Neural crest cell (in vitro differentiated cells): ENCODE data around the gene DNAH9. TPM values are rescaled to one million over a fixed set of nuclear protein-coding genes. Genes with fewer than 3 reads are reported as not detected.

Experiments used
- DNase-seq: peaks from one replicate; pipeline ENCODE4 v3.0.0; 2021; ENCODE audit warnings: low read depth, mixed read lengths, low spot score
- H3K27ac Mint-ChIP-seq: one replicate; pipeline ENCODE4 v1.8.0; 2021; ENCODE audit warnings: mild to moderate bottlenecking, mixed read lengths; ENCODE audit not compliant: unreplicated experiment
- H3K27me3 Mint-ChIP-seq: 2 replicates; pipeline ENCODE4 v1.8.0; 2021; ENCODE audit warnings: low read depth, mild to moderate bottlenecking, mixed read lengths
- H3K36me3 Mint-ChIP-seq: 2 replicates; pipeline ENCODE4 v1.8.0; 2021; ENCODE audit warnings: low read depth, mild to moderate bottlenecking, mixed read lengths
- H3K4me1 Mint-ChIP-seq: 2 replicates; pipeline ENCODE4 v1.8.0; 2021; ENCODE audit warnings: mixed read lengths
- H3K4me3 Mint-ChIP-seq: one replicate; pipeline ENCODE4 v1.8.0; 2021; ENCODE audit warnings: mild to moderate bottlenecking, mixed read lengths
- H3K9me3 Mint-ChIP-seq: 2 replicates; pipeline ENCODE4 v1.8.0; 2021; ENCODE audit warnings: mixed read lengths
- CTCF ChIP-seq: fragments of 200-600 bp; sonication (generic); conservative IDR thresholded peaks from 2 replicates; pipeline ENCODE4 v1.5.0; 2021; ENCODE audit warnings: antibody characterized with exemption, mild to moderate bottlenecking
- total RNA-seq: library from RNA; stranded (reverse); gene quantifications from 2 replicates; pipeline ENCODE4 v1.2.1, GENCODE V29; 2021

The DNAH9 gene
- total RNA-seq, 1 donor from 2014 or later: 18.6 TPM

- H3K36me3 Mint-ChIP-seq: no peaks in the 10 kb centered on the region
- no peaks in the 10 kb centered on the region for H3K9me3 Mint-ChIP-seq
- no peak overlapping the region for H3K27ac Mint-ChIP-seq
- H3K4me3 Mint-ChIP-seq: no peak overlapping the region
- no peaks in the 10 kb centered on the region for H3K27me3 Mint-ChIP-seq
- DNase-seq: no peak
- no peaks in the 10 kb centered on the region for H3K4me1 Mint-ChIP-seq
- TF ChIP-seq CTCF: no peak
Observed at GRCh38 chr17:11736613-11737312, 138.5 kb downstream of the DNAH9 start.

- H3K4me3 Mint-ChIP-seq: no peak overlapping the region
- no peaks in the 10 kb centered on the region for H3K27me3 Mint-ChIP-seq
- DNase-seq: no peak
- H3K4me1 Mint-ChIP-seq: no peaks in the 10 kb centered on the region
- no peak overlapping the region for H3K27ac Mint-ChIP-seq
- no peak for TF ChIP-seq CTCF
- H3K36me3 Mint-ChIP-seq: no peaks in the 10 kb centered on the region
- no peaks in the 10 kb centered on the region for H3K9me3 Mint-ChIP-seq
Observed at GRCh38 chr17:11737313-11737679, 139.0 kb downstream of the DNAH9 start.

GRCh38 chr17:11738151-11738550 is 139.9 kb downstream of the DNAH9 start:
- no peak for TF ChIP-seq CTCF
- Mint-ChIP-seq H3K4me3 (no peak overlapping the region), H3K9me3 (no peaks in the 10 kb centered on the region)

GRCh38 chr17:11739351-11739750 is 141.1 kb downstream of the DNAH9 start:
- no peak overlapping the region for H3K27ac Mint-ChIP-seq
- no peak for DNase-seq
- no peaks in the 10 kb centered on the region for H3K4me1 Mint-ChIP-seq
- H3K27me3 Mint-ChIP-seq: no peaks in the 10 kb centered on the region
- H3K9me3 Mint-ChIP-seq: no peaks in the 10 kb centered on the region
- no peak overlapping the region for H3K4me3 Mint-ChIP-seq
- no peak for TF ChIP-seq CTCF
- H3K36me3 Mint-ChIP-seq: no peaks in the 10 kb centered on the region

More at GRCh38 chr17:11738151-11738550, 139.9 kb downstream of the DNAH9 start:
- Mint-ChIP-seq H3K27me3 (no peaks in the 10 kb centered on the region), H3K36me3 (no peaks in the 10 kb centered on the region), H3K4me1 (no peaks in the 10 kb centered on the region), H3K27ac (no peak overlapping the region)
- DNase-seq: no peak

- TF ChIP-seq CTCF: no peak
- no peak overlapping the region for H3K4me3 Mint-ChIP-seq
- H3K27me3 Mint-ChIP-seq: no peaks in the 10 kb centered on the region
- no peaks in the 10 kb centered on the region for H3K36me3 Mint-ChIP-seq
- H3K27ac Mint-ChIP-seq: no peak overlapping the region
- no peak for DNase-seq
- H3K9me3 Mint-ChIP-seq: no peaks in the 10 kb centered on the region
- no peaks in the 10 kb centered on the region for H3K4me1 Mint-ChIP-seq
Observed at GRCh38 chr17:11739848-11740247, 141.6 kb downstream of the DNAH9 start.
